Keratinocyte (primary cell): ENCODE measurements around the gene CD109. TPM values are rescaled to one million over a fixed set of nuclear protein-coding genes. Genes with fewer than 3 reads are reported as not detected.
A peak's percentile ranks its signal among the peaks of the same experiment; 100 is the strongest.

Experiments
- DNase-seq: peaks from one replicate; pipeline ENCODE4 v3.0.0-alpha.2; 2011; ENCODE audit warnings: low read depth, missing footprints, low spot score
- FAIRE-seq: peaks from 2 replicates; lab custom pipeline; 2011; peaks lifted over from hg19 to GRCh38; lab: Jason Lieb, UNC
- H2AFZ ChIP-seq: 2 replicates; pipeline ENCODE4 v1.6.0; 2012; ENCODE audit warnings: low read length, control low read depth, inconsistent platforms; ENCODE audit not compliant: control insufficient read depth
- H3K27ac ChIP-seq: 2 replicates; pipeline ENCODE4 v1.5.1; 2011; ENCODE audit warnings: low read length; ENCODE audit not compliant: control insufficient read depth, insufficient read depth
- H3K27me3 ChIP-seq: 3 replicates; pipeline ENCODE4 v1.6.0; 2011; ENCODE audit warnings: low read length; ENCODE audit not compliant: control insufficient read depth, insufficient read depth; ENCODE audit errors: extremely low read depth
- H3K36me3 ChIP-seq, 2 experiments: 2 replicates in 1 of 2; 3 replicates in 1 of 2; pipeline ENCODE4 v1.5.1; 2011; ENCODE audit warnings: low read length in 2 of 2, mild to moderate bottlenecking in 1 of 2; ENCODE audit not compliant: control insufficient read depth in 2 of 2, insufficient read depth in 2 of 2; ENCODE audit errors: extremely low read depth in 1 of 2
- H3K4me1 ChIP-seq: 3 replicates; pipeline ENCODE4 v1.5.1; 2011; ENCODE audit warnings: low read length; ENCODE audit not compliant: control insufficient read depth, insufficient read depth; ENCODE audit errors: extremely low read depth
- H3K4me2 ChIP-seq: 3 replicates; pipeline ENCODE4 v1.6.0; 2011; ENCODE audit warnings: low read depth, low read length; ENCODE audit not compliant: control insufficient read depth, insufficient read depth; ENCODE audit errors: extremely low read depth
- H3K4me3 ChIP-seq, 3 experiments: fragments of 200-600 bp in 1 of 3; sonication (generic) in 1 of 3; 2 replicates in 2 of 3; 3 replicates in 1 of 3; pipeline ENCODE4 v1.5.1; 2011 to 2016; ENCODE audit warnings: low read length in 3 of 3, mild to moderate bottlenecking in 3 of 3, control low read depth in 2 of 3, inconsistent platforms in 1 of 3, low read depth in 1 of 3, mixed read lengths in 1 of 3, mixed run types in 1 of 3, moderate library complexity in 1 of 3; ENCODE audit not compliant: control insufficient read depth in 2 of 3, insufficient read depth in 2 of 3; ENCODE audit errors: extremely low read depth in 1 of 3
- H3K79me2 ChIP-seq: 2 replicates; pipeline ENCODE4 v1.6.0; 2012; ENCODE audit warnings: low read length; ENCODE audit not compliant: control insufficient read depth, insufficient read depth
- H3K9ac ChIP-seq: 3 replicates; pipeline ENCODE4 v1.6.0; 2011; ENCODE audit warnings: low read length; ENCODE audit not compliant: control insufficient read depth, insufficient read depth; ENCODE audit errors: extremely low read depth
- H3K9me1 ChIP-seq: 3 replicates; pipeline ENCODE4 v1.6.0; 2011; ENCODE audit warnings: low read length; ENCODE audit not compliant: control insufficient read depth, insufficient read depth; ENCODE audit errors: extremely low read depth
- H3K9me3 ChIP-seq: 2 replicates; pipeline ENCODE4 v1.5.1; 2012; ENCODE audit warnings: low read depth, low read length; ENCODE audit not compliant: control insufficient read depth
- H4K20me1 ChIP-seq: 3 replicates; pipeline ENCODE4 v1.6.0; 2011; ENCODE audit warnings: low read length; ENCODE audit not compliant: control insufficient read depth, insufficient read depth; ENCODE audit errors: extremely low read depth
- EZH2 ChIP-seq: IDR thresholded peaks from one replicate; pipeline ENCODE4 v1.6.1; 2012; ENCODE audit warnings: inconsistent platforms, mild to moderate bottlenecking, low read length, moderate library complexity
- dilution Hi-C: fragments of 300-500 bp; cut with MboI; formaldehyde crosslinking; loops from one replicate; pipeline ENCODE4 v1.7.0; 2020; ENCODE audit warnings: low sequenced_read_pairs; ENCODE audit not compliant: extremely low pct_ligation_motif_present
- polyA plus RNA-seq, 5 experiments: library from polyadenylated mRNA; depleted of rRNA in 3 of 5; stranded (reverse) in 3 of 5; stranded (forward) in 1 of 5; unstranded in 1 of 5; fragments of >200 nt; gene quantifications; 1 replicate in 1 of 5; 2 replicates in 3 of 5; 3 replicates in 1 of 5; pipeline versions ENCODE4 v1.2.1 to v1.2.3, GENCODE V29; 2011 to 2012; ENCODE audit warnings: missing spikeins in 2 of 5, low read depth in 1 of 5, low replicate concordance in 1 of 5
- TF ChIP-seq, protein P1 (sequence below), 3 experiments: IDR thresholded peaks in 1 of 3; conservative IDR thresholded peaks in 1 of 3; optimal IDR thresholded peaks in 1 of 3; 2 replicates in 2 of 3; 3 replicates in 1 of 3; pipeline versions ENCODE3 to v1.5.1; 2011; ENCODE audit warnings: low read length in 3 of 3, mild to moderate bottlenecking in 3 of 3, moderate library complexity in 2 of 3, control low read depth in 1 of 3, inconsistent platforms in 1 of 3; ENCODE audit not compliant: insufficient read depth in 2 of 3; ENCODE audit errors: extremely low read depth in 1 of 3

Gene CD109
- polyA plus RNA-seq, 1 donor (not counting 4 experiments of a cell fraction or from before 2014, with no cell fraction given): 58.2 TPM

DNA sequence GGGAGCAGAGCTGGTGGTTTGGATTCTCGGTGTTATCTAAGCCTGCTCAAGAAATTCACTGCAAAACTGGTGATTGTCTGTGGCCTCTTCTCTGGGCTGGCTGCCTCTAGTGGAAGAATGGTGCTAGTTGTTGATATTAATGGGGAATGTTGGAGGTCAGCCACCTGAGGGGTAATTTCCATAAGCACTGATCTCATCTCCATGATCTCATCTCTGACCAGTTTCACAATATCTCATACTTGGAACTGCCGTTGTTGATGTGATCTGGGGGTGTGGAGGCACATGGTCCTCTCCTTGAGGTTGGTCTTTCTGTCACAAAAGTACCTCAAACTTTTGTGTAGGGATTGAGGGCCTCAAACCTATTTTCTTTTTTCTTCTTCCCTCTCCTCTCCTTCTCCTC lies 102.6 kb downstream of the CD109 start:
- peak; percentile 73 for FAIRE-seq
- H3K4me2 ChIP-seq: no peak overlapping the region

GRCh38 chr6:73800997-73801396 lies 105.0 kb downstream of the CD109 start:
- no peak for FAIRE-seq
- H4K20me1 ChIP-seq: no peaks in the 10 kb centered on the region
- dilution Hi-C loops: no loop called here

More for the DNA sequence above, 102.6 kb downstream of the CD109 start:
- H2AFZ ChIP-seq: peak overlapping the region; percentile 14
- DNase-seq: no peak
- no peaks in the 10 kb centered on the region for H3K4me1 ChIP-seq
- no peaks in the 10 kb centered on the region for H4K20me1 ChIP-seq
- no peaks in the 10 kb centered on the region for H3K9me3 ChIP-seq
- H3K9me1 ChIP-seq: no peaks in the 10 kb centered on the region
- no peak for TF ChIP-seq EZH2
- TF ChIP-seq, protein P1, sequence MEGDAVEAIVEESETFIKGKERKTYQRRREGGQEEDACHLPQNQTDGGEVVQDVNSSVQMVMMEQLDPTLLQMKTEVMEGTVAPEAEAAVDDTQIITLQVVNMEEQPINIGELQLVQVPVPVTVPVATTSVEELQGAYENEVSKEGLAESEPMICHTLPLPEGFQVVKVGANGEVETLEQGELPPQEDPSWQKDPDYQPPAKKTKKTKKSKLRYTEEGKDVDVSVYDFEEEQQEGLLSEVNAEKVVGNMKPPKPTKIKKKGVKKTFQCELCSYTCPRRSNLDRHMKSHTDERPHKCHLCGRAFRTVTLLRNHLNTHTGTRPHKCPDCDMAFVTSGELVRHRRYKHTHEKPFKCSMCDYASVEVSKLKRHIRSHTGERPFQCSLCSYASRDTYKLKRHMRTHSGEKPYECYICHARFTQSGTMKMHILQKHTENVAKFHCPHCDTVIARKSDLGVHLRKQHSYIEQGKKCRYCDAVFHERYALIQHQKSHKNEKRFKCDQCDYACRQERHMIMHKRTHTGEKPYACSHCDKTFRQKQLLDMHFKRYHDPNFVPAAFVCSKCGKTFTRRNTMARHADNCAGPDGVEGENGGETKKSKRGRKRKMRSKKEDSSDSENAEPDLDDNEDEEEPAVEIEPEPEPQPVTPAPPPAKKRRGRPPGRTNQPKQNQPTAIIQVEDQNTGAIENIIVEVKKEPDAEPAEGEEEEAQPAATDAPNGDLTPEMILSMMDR (optimal IDR thresholded peaks at IDR 0.05 in 1 of 3, IDR thresholded peaks at IDR 0.05 in 1 of 3, conservative IDR thresholded peaks at IDR 0.05 in 1 of 3; ENCODE audit: extremely low read depth in 1 of 3, insufficient read depth in 2 of 3, low read length in 3 of 3): peak; percentile 17 to 63 (median 54)
- H3K4me3 ChIP-seq: no peak overlapping the region
- no peak overlapping the region for H3K9ac ChIP-seq
- H3K27ac ChIP-seq: peak overlapping the region; percentile 22
- no peaks in the 10 kb centered on the region for H3K79me2 ChIP-seq
- no peaks in the 10 kb centered on the region for H3K27me3 ChIP-seq
- H3K36me3 ChIP-seq: peaks cover 0 to 6% of the 10 kb centered on the region in 2 experiments
- dilution Hi-C loops: no loop called here

More at GRCh38 chr6:73800997-73801396, 105.0 kb downstream of the CD109 start:
- Histone ChIP-seq H2AFZ (no peak overlapping the region), H3K27ac (no peak overlapping the region), H3K27me3 (no peaks in the 10 kb centered on the region), H3K9me1 (no peaks in the 10 kb centered on the region), H3K4me2 (no peak overlapping the region), H3K9ac (no peak overlapping the region), H3K4me1 (no peaks in the 10 kb centered on the region), H3K36me3 (peaks cover 0 to 3% of the 10 kb centered on the region in 2 experiments), H3K9me3 (no peaks in the 10 kb centered on the region), H3K4me3 (no peak overlapping the region), H3K79me2 (no peaks in the 10 kb centered on the region)
- no peak for TF ChIP-seq EZH2
- TF ChIP-seq, protein P1 (optimal IDR thresholded peaks at IDR 0.05 in 1 of 3, IDR thresholded peaks at IDR 0.05 in 1 of 3, conservative IDR thresholded peaks at IDR 0.05 in 1 of 3; ENCODE audit: extremely low read depth in 1 of 3, insufficient read depth in 2 of 3, low read length in 3 of 3): no peak
- DNase-seq: no peak
